Measurements from ENCODE around the gene EVA1C. TPM values are rescaled to one million over a fixed set of nuclear protein-coding genes. Genes with fewer than 3 reads are reported as not detected.

The EVA1C gene
- total RNA-seq, 6 donors from 2014 or later: 40.2 to 75.6 (median 55.7) TPM

GRCh38 chr21:32381571-32381970 is 30.9 kb upstream of the EVA1C start:
- Histone ChIP-seq H3K4me3 (no peak overlapping the region), H3K27ac (no peak overlapping the region), H3K9me3 (no peaks in the 10 kb centered on the region), H3K4me1 (peaks cover 0 to 4% (median 0%) of the 10 kb centered on the region in 4 donors), H3K27me3 (no peaks in the 10 kb centered on the region), H3K36me3 (peaks cover 18 to 71% (median 26%) of the 10 kb centered on the region in 4 donors)
- DNase-seq (no peak), ATAC-seq (ENCODE audit: low FRiP score in 2 of 2) (no peak)
- 79 to 91% methylated on average over 6 of the region's 6 CpGs for WGBS, 2 donors
- TF ChIP-seq CTCF (IDR thresholded peaks at IDR 0.05) (no peak), POLR2A (IDR thresholded peaks at IDR 0.05) (no peak), EP300 (IDR thresholded peaks at IDR 0.05) (no peak), POLR2AphosphoS5 (IDR thresholded peaks at IDR 0.05) (no peak)

GRCh38 chr21:32382108-32382644 is 30.3 kb upstream of the EVA1C start:
- Histone ChIP-seq H3K27me3 (no peaks in the 10 kb centered on the region), H3K9me3 (no peaks in the 10 kb centered on the region), H3K4me1 (peaks cover 0 to 10% (median 0%) of the 10 kb centered on the region in 4 donors), H3K27ac (no peak overlapping the region), H3K4me3 (no peak overlapping the region), H3K36me3 (peaks cover 18 to 71% (median 26%) of the 10 kb centered on the region in 4 donors)
- TF ChIP-seq CTCF (IDR thresholded peaks at IDR 0.05) (no peak), EP300 (IDR thresholded peaks at IDR 0.05) (no peak), POLR2A (IDR thresholded peaks at IDR 0.05) (no peak), POLR2AphosphoS5 (IDR thresholded peaks at IDR 0.05) (no peak)
- 84 to 89% methylated on average over 10 of the region's 10 CpGs for WGBS, 2 donors
- ATAC-seq (ENCODE audit: low FRiP score in 2 of 2) (no peak), DNase-seq (no peak)

- DNase-seq (no peak), ATAC-seq (ENCODE audit: low FRiP score in 2 of 2) (no peak)
- no peak overlapping the region for H3K4me3 ChIP-seq
- no peak overlapping the region for H3K27ac ChIP-seq
- H3K9me3 ChIP-seq: no peaks in the 10 kb centered on the region
- H3K4me1 ChIP-seq: peaks cover 0 to 10% (median 2%) of the 10 kb centered on the region in 4 donors
- 87 to 96% methylated on average over 6 of the region's 6 CpGs for WGBS, 2 donors
- no peaks in the 10 kb centered on the region for H3K27me3 ChIP-seq
- TF ChIP-seq POLR2A (IDR thresholded peaks at IDR 0.05) (no peak), EP300 (IDR thresholded peaks at IDR 0.05) (no peak), POLR2AphosphoS5 (IDR thresholded peaks at IDR 0.05) (no peak), CTCF (IDR thresholded peaks at IDR 0.05) (no peak)
- peaks cover 18 to 59% (median 26%) of the 10 kb centered on the region in 4 donors for H3K36me3 ChIP-seq
Measured at GRCh38 chr21:32383812-32384211, 28.7 kb upstream of the EVA1C start.

GRCh38 chr21:32386195-32386870 is 26.2 kb upstream of the EVA1C start:
- no peak for DNase-seq

More at GRCh38 chr21:32386195-32386870, 26.2 kb upstream of the EVA1C start:
- H3K9me3 ChIP-seq: no peaks in the 10 kb centered on the region
- H3K36me3 ChIP-seq: peaks cover 15 to 38% (median 22%) of the 10 kb centered on the region in 4 donors
- WGBS, 2 donors: 55 to 63% methylated on average over 6 of the region's 6 CpGs
- no peak overlapping the region for H3K4me3 ChIP-seq
- no peaks in the 10 kb centered on the region for H3K27me3 ChIP-seq
- no peak for ATAC-seq (ENCODE audit: low FRiP score in 2 of 2)
- peaks cover 1 to 12% (median 4%) of the 10 kb centered on the region in 4 donors for H3K4me1 ChIP-seq
- H3K27ac ChIP-seq: peak overlapping the region in 1 of 4 donors; percentile 40
- TF ChIP-seq POLR2A (IDR thresholded peaks at IDR 0.05) (no peak), POLR2AphosphoS5 (IDR thresholded peaks at IDR 0.05) (no peak), CTCF (IDR thresholded peaks at IDR 0.05) (no peak), EP300 (IDR thresholded peaks at IDR 0.05) (no peak)

All from upper lobe of left lung (tissue), 6 donors.